Neuronal stem cell (in vitro differentiated cells): ENCODE results near the gene RNF25.

Experiments
- DNase-seq: peaks from one replicate; pipeline ENCODE4 v3.0.0-alpha.2; 2013; ENCODE audit warnings: low spot score
- H2AFZ ChIP-seq: one replicate; pipeline ENCODE4 v1.6.1; 2013; ENCODE audit warnings: mild to moderate bottlenecking, low read length, inconsistent platforms
- H2AK5ac ChIP-seq: 2 replicates; pipeline ENCODE4 v1.6.1; 2013; ENCODE audit warnings: low read depth, mild to moderate bottlenecking, inconsistent platforms, low read length, moderate library complexity, mixed read lengths
- H2BK120ac ChIP-seq: 2 replicates; pipeline ENCODE4 v1.6.1; 2013; ENCODE audit warnings: low read depth, mild to moderate bottlenecking, inconsistent platforms, low read length, moderate library complexity, mixed read lengths
- H2BK12ac ChIP-seq: one replicate; pipeline ENCODE4 v1.6.1; 2013; ENCODE audit warnings: low read length, inconsistent platforms
- H2BK15ac ChIP-seq: 2 replicates; pipeline ENCODE4 v1.6.1; 2013; ENCODE audit warnings: mild to moderate bottlenecking, low read length, inconsistent platforms, mixed read lengths
- H2BK5ac ChIP-seq: one replicate; pipeline ENCODE4 v1.6.1; 2013; ENCODE audit warnings: inconsistent platforms, mild to moderate bottlenecking, low read length, moderate library complexity
- H3K14ac ChIP-seq: one replicate; pipeline ENCODE4 v1.6.1; 2013; ENCODE audit warnings: low read length, inconsistent platforms
- H3K18ac ChIP-seq: 2 replicates; pipeline ENCODE4 v1.6.1; 2013; ENCODE audit warnings: low read length, inconsistent platforms
- H3K23ac ChIP-seq: 2 replicates; pipeline ENCODE4 v1.6.1; 2013; ENCODE audit warnings: low read depth, mild to moderate bottlenecking, mixed read lengths, low read length, inconsistent platforms; ENCODE audit not compliant: poor library complexity
- H3K27ac ChIP-seq: replicated peaks from 3 replicates; pipeline ENCODE4 v1.5.1; 2013; ENCODE audit warnings: low read length, inconsistent platforms
- H3K27me3 ChIP-seq, 3 experiments: 2 replicates each; pipeline ENCODE4 v1.6.1; 2013; ENCODE audit warnings: low read length in 3 of 3, mild to moderate bottlenecking in 2 of 3, inconsistent platforms in 1 of 3, low read depth in 1 of 3, mixed read lengths in 1 of 3, moderate library complexity in 1 of 3; ENCODE audit not compliant: control insufficient read depth in 3 of 3, insufficient read depth in 3 of 3
- H3K36me3 ChIP-seq, 2 donors: replicated peaks in 1 of 2; 2 replicates each; pipeline ENCODE4 v1.6.1; 2013; ENCODE audit warnings: low read length in 2 of 2; ENCODE audit not compliant: control insufficient read depth in 2 of 2, insufficient read depth in 2 of 2
- H3K4ac ChIP-seq: 2 replicates; pipeline ENCODE4 v1.6.1; 2013; ENCODE audit warnings: inconsistent platforms, mild to moderate bottlenecking, low read length, moderate library complexity
- H3K4me1 ChIP-seq, 2 donors: 1 replicate in 1 of 2; 2 replicates in 1 of 2; pipeline ENCODE4 v1.6.1; 2013; ENCODE audit warnings: low read length in 2 of 2, low read depth in 1 of 2; ENCODE audit not compliant: control insufficient read depth in 2 of 2, insufficient read depth in 1 of 2
- H3K4me2 ChIP-seq: one replicate; pipeline ENCODE4 v1.6.1; 2013; ENCODE audit warnings: mild to moderate bottlenecking, low read length, inconsistent platforms; ENCODE audit not compliant: insufficient read depth, poor library complexity, severe bottlenecking
- H3K4me3 ChIP-seq, 2 donors: 2 replicates each; pipeline ENCODE4 v1.5.1; 2013; ENCODE audit warnings: low read length in 2 of 2, mild to moderate bottlenecking in 2 of 2, inconsistent platforms in 1 of 2, moderate library complexity in 1 of 2
- H3K79me1 ChIP-seq: one replicate; pipeline ENCODE4 v1.6.1; 2013; ENCODE audit warnings: low read depth, mild to moderate bottlenecking, inconsistent platforms, low read length, moderate library complexity
- H3K9ac ChIP-seq: one replicate; pipeline ENCODE4 v1.6.1; 2013; ENCODE audit warnings: mild to moderate bottlenecking, low read depth, low read length, inconsistent platforms; ENCODE audit not compliant: poor library complexity
- H3K9me3 ChIP-seq, 2 donors: replicated peaks in 1 of 2; 2 replicates each; pipeline versions ENCODE3 to v1.6.1; 2013; ENCODE audit warnings: low read length in 2 of 2, mild to moderate bottlenecking in 2 of 2, inconsistent platforms in 1 of 2, low read depth in 1 of 2, mixed read lengths in 1 of 2, moderate library complexity in 1 of 2; ENCODE audit not compliant: control insufficient read depth in 2 of 2, insufficient read depth in 1 of 2
- H4K8ac ChIP-seq: one replicate; pipeline ENCODE4 v1.6.1; 2013; ENCODE audit warnings: low read depth, mild to moderate bottlenecking, inconsistent platforms, low read length, moderate library complexity
- H4K91ac ChIP-seq: one replicate; pipeline ENCODE4 v1.6.1; 2013; ENCODE audit warnings: low read length, low read depth, mild to moderate bottlenecking, inconsistent platforms; ENCODE audit not compliant: poor library complexity
- WGBS, 2 donors: extraction: QIAGEN DNeasy Blood & Tissue Kit; methylation state at CpG; one replicate each; pipeline ENCODE4 v1.1.7; 2013; ENCODE audit warnings: missing lambda C conversion rate in 2 of 2, mixed read lengths in 1 of 2; ENCODE audit not compliant: insufficient read length in 2 of 2, insufficient replicate concordance in 1 of 2; ENCODE audit errors: extremely low coverage in 2 of 2; 5-methylcytosine and 5-hydroxymethylcytosine counted together

RNF25 gene

GRCh38 chr2:218631837-218632236 is 40.0 kb downstream of the RNF25 start:
- Histone ChIP-seq H3K79me1 (no peaks in the 10 kb centered on the region), H2BK12ac (no peak overlapping the region), H3K4me3 (no peak overlapping the region), H3K23ac (no peak overlapping the region), H3K9ac (no peak overlapping the region), H2BK5ac (no peak overlapping the region), H3K4me1 (no peaks in the 10 kb centered on the region), H3K27ac (no peak overlapping the region), H4K91ac (no peak overlapping the region), H2BK120ac (no peak overlapping the region), H3K4me2 (no peak overlapping the region), H3K36me3 (peaks cover 21 to 40% of the 10 kb centered on the region in 2 donors), H4K8ac (no peak overlapping the region), H2BK15ac (no peak overlapping the region), H2AK5ac (no peak overlapping the region), H3K4ac (no peak overlapping the region), H3K9me3 (no peaks in the 10 kb centered on the region), H2AFZ (no peak overlapping the region), H3K18ac (no peak overlapping the region), H3K14ac (no peak overlapping the region), H3K27me3 (no peaks in the 10 kb centered on the region)
- no peak for DNase-seq
- WGBS, 2 donors = no CpG with 5 or more reads among the region's 4 CpGs

GRCh38 chr2:218627939-218628338 is 43.9 kb downstream of the RNF25 start:
- H2BK12ac ChIP-seq = no peak overlapping the region
- H3K4me1 ChIP-seq = no peaks in the 10 kb centered on the region
- H3K36me3 ChIP-seq = peaks cover 0 to 1% of the 10 kb centered on the region in 2 donors
- no peak overlapping the region for H4K91ac ChIP-seq
- no peak overlapping the region for H3K27ac ChIP-seq
- no peaks in the 10 kb centered on the region for H3K79me1 ChIP-seq
- no peaks in the 10 kb centered on the region for H3K9me3 ChIP-seq
- no peak overlapping the region for H2BK5ac ChIP-seq
- H3K9ac ChIP-seq = no peak overlapping the region
- no peak overlapping the region for H2AFZ ChIP-seq
- no peak overlapping the region for H4K8ac ChIP-seq
- no peak for DNase-seq
- no peak overlapping the region for H2BK15ac ChIP-seq
- H2AK5ac ChIP-seq = no peak overlapping the region
- H3K4me2 ChIP-seq = no peak overlapping the region
- WGBS, 2 donors = no CpG with 5 or more reads among the region's 4 CpGs
- peak overlapping the region in 1 of 2 donors; percentile 26 for H3K4me3 ChIP-seq
- no peak overlapping the region for H3K14ac ChIP-seq
- no peaks in the 10 kb centered on the region for H3K27me3 ChIP-seq
- no peak overlapping the region for H3K18ac ChIP-seq
- H3K4ac ChIP-seq = no peak overlapping the region
- no peak overlapping the region for H2BK120ac ChIP-seq
- H3K23ac ChIP-seq = no peak overlapping the region

- Histone ChIP-seq H2BK5ac (no peak overlapping the region), H3K4me1 (no peaks in the 10 kb centered on the region), H2BK15ac (no peak overlapping the region), H3K4me3 (no peak overlapping the region), H3K23ac (no peak overlapping the region), H3K27me3 (no peaks in the 10 kb centered on the region), H4K91ac (no peak overlapping the region), H2AFZ (no peak overlapping the region), H2AK5ac (no peak overlapping the region), H3K4me2 (no peak overlapping the region), H3K18ac (no peak overlapping the region), H3K79me1 (no peaks in the 10 kb centered on the region), H3K36me3 (no peaks in the 10 kb centered on the region), H3K4ac (no peak overlapping the region), H3K9me3 (no peaks in the 10 kb centered on the region), H4K8ac (no peak overlapping the region), H3K9ac (no peak overlapping the region), H3K27ac (no peak overlapping the region), H2BK12ac (no peak overlapping the region), H3K14ac (no peak overlapping the region), H2BK120ac (no peak overlapping the region)
- DNase-seq = no peak
- no CpG with 5 or more reads among the region's 4 CpGs for WGBS, 2 donors
Measured at GRCh38 chr2:218626369-218626768, 45.4 kb downstream of the RNF25 start.

- WGBS, 2 donors = no CpG with 5 or more reads among the region's 3 CpGs
- Histone ChIP-seq H2BK5ac (no peak overlapping the region), H3K4me3 (no peak overlapping the region), H2BK15ac (no peak overlapping the region), H3K4ac (no peak overlapping the region), H3K27me3 (no peaks in the 10 kb centered on the region), H3K4me2 (no peak overlapping the region), H2BK120ac (no peak overlapping the region), H3K14ac (no peak overlapping the region), H2BK12ac (no peak overlapping the region), H3K27ac (no peak overlapping the region), H3K79me1 (no peaks in the 10 kb centered on the region), H3K4me1 (no peaks in the 10 kb centered on the region), H2AFZ (no peak overlapping the region), H3K36me3 (no peaks in the 10 kb centered on the region), H3K9me3 (no peaks in the 10 kb centered on the region), H3K23ac (no peak overlapping the region), H4K91ac (no peak overlapping the region), H3K9ac (no peak overlapping the region), H2AK5ac (no peak overlapping the region), H4K8ac (no peak overlapping the region), H3K18ac (no peak overlapping the region)
- no peak for DNase-seq
Measured at GRCh38 chr2:218623366-218623705, 48.5 kb downstream of the RNF25 start.
